Measurements from ENCODE around the gene ZNF414. TPM values are rescaled to one million over a fixed set of nuclear protein-coding genes. Genes with fewer than 3 reads are reported as not detected.

Gene ZNF414
- total RNA-seq, 1 experiment from 2014 or later = 27.2 TPM

GRCh38 chr19:8491574-8491973 is 22.4 kb downstream of the ZNF414 start:
- Mint-ChIP-seq H3K36me3 (ENCODE audit: insufficient read depth, unreplicated experiment) (peaks cover 42% of the 10 kb centered on the region), H3K27ac (ENCODE audit: low read depth, unreplicated experiment) (no peak overlapping the region), H3K9me3 (ENCODE audit: unreplicated experiment) (no peaks in the 10 kb centered on the region), H3K4me1 (ENCODE audit: insufficient read depth, unreplicated experiment) (peaks cover 11% of the 10 kb centered on the region), H3K27me3 (ENCODE audit: insufficient read depth, unreplicated experiment) (no peaks in the 10 kb centered on the region), H3K4me3 (ENCODE audit: unreplicated experiment) (no peak overlapping the region)
- BruUV-seq (replicated peaks) = no TSS peak
- no peak for TF ChIP-seq CTCF (IDR thresholded peaks at IDR 0.05; ENCODE audit: unreplicated experiment)
- no peak for DNase-seq (ENCODE audit: unreplicated experiment)
- CTCF ChIA-PET = interaction anchor here (0.9 to 3.4 kb wide), 2 partner anchors 14 to 42 kb away, joined by 3 to 11 read pairs; no protein-coding TSS in a partner anchor
- intact Hi-C loops (cut with micrococcal nuclease) = no loop called here
- POLR2A ChIA-PET = interaction anchor here (0.6 kb wide), 1 partner anchor 48 kb away, joined by 3 read pairs; no protein-coding TSS in a partner anchor

GRCh38 chr19:8490873-8491272 is 23.1 kb downstream of the ZNF414 start:
- Mint-ChIP-seq H3K36me3 (ENCODE audit: insufficient read depth, unreplicated experiment) (peaks cover 49% of the 10 kb centered on the region), H3K4me1 (ENCODE audit: insufficient read depth, unreplicated experiment) (peaks cover 10% of the 10 kb centered on the region), H3K4me3 (ENCODE audit: unreplicated experiment) (no peak overlapping the region), H3K27me3 (ENCODE audit: insufficient read depth, unreplicated experiment) (no peaks in the 10 kb centered on the region), H3K27ac (ENCODE audit: low read depth, unreplicated experiment) (no peak overlapping the region), H3K9me3 (ENCODE audit: unreplicated experiment) (no peaks in the 10 kb centered on the region)
- ChIA-PET POLR2A (no interaction called here), CTCF (interaction anchor here (0.6 to 3.4 kb wide), 3 partner anchors 15 to 102 kb away, joined by 3 to 11 read pairs (median 3); no protein-coding TSS in a partner anchor)
- DNase-seq (ENCODE audit: unreplicated experiment) = no peak
- intact Hi-C loops (cut with micrococcal nuclease) = no loop called here
- no TSS peak for BruUV-seq (replicated peaks)
- TF ChIP-seq CTCF (IDR thresholded peaks at IDR 0.05; ENCODE audit: unreplicated experiment) = no peak

GRCh38 chr19:8490395-8490760 is 23.6 kb downstream of the ZNF414 start:
- CTCF ChIA-PET = no interaction called here
- intact Hi-C loops (cut with micrococcal nuclease) = no loop called here
- BruUV-seq (replicated peaks) = no TSS peak

More at GRCh38 chr19:8490395-8490760, 23.6 kb downstream of the ZNF414 start:
- Mint-ChIP-seq H3K36me3 (ENCODE audit: insufficient read depth, unreplicated experiment) (peaks cover 54% of the 10 kb centered on the region), H3K4me3 (ENCODE audit: unreplicated experiment) (no peak overlapping the region), H3K9me3 (ENCODE audit: unreplicated experiment) (no peaks in the 10 kb centered on the region), H3K27me3 (ENCODE audit: insufficient read depth, unreplicated experiment) (no peaks in the 10 kb centered on the region), H3K4me1 (ENCODE audit: insufficient read depth, unreplicated experiment) (peaks cover 5% of the 10 kb centered on the region), H3K27ac (ENCODE audit: low read depth, unreplicated experiment) (no peak overlapping the region)
- POLR2A ChIA-PET = no interaction called here
- TF ChIP-seq CTCF (IDR thresholded peaks at IDR 0.05; ENCODE audit: unreplicated experiment) = no peak
- no peak for DNase-seq (ENCODE audit: unreplicated experiment)

Measured in MCF 10A (cell line).